HCT116 (cell line): ENCODE results near the gene STAMBP. TPM values are rescaled to one million over a fixed set of nuclear protein-coding genes. Genes with fewer than 3 reads are reported as not detected.

Experiments
- ATAC-seq: fragments of 200-7000 bp; cut with Tn5 transposase; 2 replicates; pipeline ENCODE4 v1.9.1; 2020; ENCODE audit warnings: mild to moderate bottlenecking, moderate library complexity
- Bru-seq: library from RNA; stranded (reverse); fragments of 400-500 nt; gene quantifications from one replicate; lab custom pipeline; 2021; lab: Mats Ljungman, UMichigan
- BruChase-seq, 2 experiments: library from RNA; stranded (reverse); fragments of 400-500 nt; gene quantifications; one replicate each; lab custom pipeline; 2021; lab: Mats Ljungman, UMichigan
- BruUV-seq: library from RNA; stranded (reverse); fragments of 400-500 nt; replicated peaks from 2 replicates; lab custom pipeline; 2021; lab: Mats Ljungman, UMichigan
- CTCF ChIA-PET: fragments of 300-600 bp; sonication (Branson Sonifier 250); formaldehyde crosslinking; loops from one replicate; lab custom pipeline; 2021; ENCODE audit warnings: antibody characterized with exemption; lab: Charles Lee
- POLR2A ChIA-PET: fragments of 300-600, 350-600 bp; sonication (Branson Sonifier 250); formaldehyde crosslinking; loops from one replicate; lab custom pipeline; 2021; ENCODE audit warnings: antibody characterized with exemption; lab: Charles Lee
- RAD21 ChIA-PET, 2 experiments: fragments of 300-600 bp; sonication (Branson Sonifier 250); formaldehyde crosslinking; loops; one replicate each; lab custom pipeline; 2023; ENCODE audit warnings: low total read pairs in 2 of 2; ENCODE audit not compliant: uncharacterized antibody in 2 of 2, unreplicated experiment in 2 of 2, low non-redundant PET in 1 of 2; lab: Charles Lee
- DNase-seq: peaks from one replicate; pipeline ENCODE4 v3.0.0-alpha.2; 2010; ENCODE audit warnings: low read depth, low spot score
- H2AFZ ChIP-seq: fragments of 200-600 bp; shearing (Covaris generic), sonication (generic); 2 replicates; pipeline ENCODE4 v1.6.1; 2017; ENCODE audit warnings: low read depth, mixed run types, mixed read lengths, antibody characterized with exemption, low read length; ENCODE audit not compliant: poor library complexity, severe bottlenecking
- H3K27ac ChIP-seq: 2 replicates; pipeline ENCODE4 v1.5.1; 2012; ENCODE audit warnings: low read depth, low read length
- H3K27me3 ChIP-seq: fragments of 200-600 bp; sonication (generic); 2 replicates; pipeline ENCODE4 v1.6.1; 2016; ENCODE audit warnings: mixed run types, low read length, mixed read lengths; ENCODE audit not compliant: insufficient read depth
- H3K36me3 ChIP-seq, 2 experiments: fragments of 200-500 bp in 1 of 2; fragments of 200-600 bp in 1 of 2; sonication (Bioruptor generic) in 1 of 2; sonication (generic) in 1 of 2; 2 replicates each; pipeline versions ENCODE4 v1.5.1 to v1.6.1; 2014 to 2016; ENCODE audit warnings: low read length in 2 of 2, inconsistent platforms in 1 of 2, mixed read lengths in 1 of 2, mixed run types in 1 of 2; ENCODE audit not compliant: insufficient read depth in 2 of 2, control insufficient read depth in 1 of 2
- H3K4me1 ChIP-seq, 2 experiments: fragments of 200-600 bp in 1 of 2; sonication (generic) in 1 of 2; 2 replicates each; pipeline versions ENCODE4 v1.5.1 to v1.6.1; 2012 to 2017; ENCODE audit warnings: low read length in 2 of 2, inconsistent platforms in 1 of 2, mild to moderate bottlenecking in 1 of 2, mixed read lengths in 1 of 2, mixed run types in 1 of 2, moderate library complexity in 1 of 2; ENCODE audit not compliant: insufficient read depth in 2 of 2, control insufficient read depth in 1 of 2
- H3K4me2 ChIP-seq: fragments of 200-600 bp; sonication (generic); 2 replicates; pipeline ENCODE4 v1.6.1; 2017; ENCODE audit warnings: mixed run types, low read length, mixed read lengths
- H3K4me3 ChIP-seq, 2 experiments: fragments of 200-600 bp in 1 of 2; sonication (generic) in 1 of 2; replicated peaks in 1 of 2; 2 replicates each; pipeline ENCODE4 v1.5.1; 2011 to 2016; ENCODE audit warnings: low read length in 2 of 2, control low read depth in 1 of 2, low read depth in 1 of 2, mild to moderate bottlenecking in 1 of 2, mixed read lengths in 1 of 2, mixed run types in 1 of 2
- H3K79me2 ChIP-seq: fragments of 200-600 bp; sonication (generic); 2 replicates; pipeline ENCODE4 v1.6.1; 2017; ENCODE audit warnings: mild to moderate bottlenecking, mixed run types, low read length, moderate library complexity, mixed read lengths; ENCODE audit not compliant: insufficient read depth
- H3K9ac ChIP-seq: fragments of 200-600 bp; sonication (generic); 2 replicates; pipeline ENCODE4 v1.6.1; 2016; ENCODE audit warnings: low read length, mixed read lengths
- H3K9me2 ChIP-seq: fragments of 200-600 bp; sonication (generic), shearing (Covaris generic); 2 replicates; pipeline ENCODE4 v1.6.1; 2017; ENCODE audit warnings: mixed run types, mild to moderate bottlenecking, moderate library complexity; ENCODE audit not compliant: insufficient read depth
- H3K9me3 ChIP-seq, 2 experiments: fragments of 200-500 bp in 1 of 2; fragments of 200-600 bp in 1 of 2; sonication (Bioruptor generic) in 1 of 2; sonication (generic) in 1 of 2; 2 replicates each; pipeline ENCODE4 v1.6.1; 2014 to 2017; ENCODE audit warnings: low read length in 2 of 2, mixed read lengths in 2 of 2, inconsistent platforms in 1 of 2, low read depth in 1 of 2, mild to moderate bottlenecking in 1 of 2, mixed run types in 1 of 2, moderate library complexity in 1 of 2; ENCODE audit not compliant: control insufficient read depth in 1 of 2, insufficient read depth in 1 of 2
- H4K20me1 ChIP-seq: fragments of 200-600 bp; sonication (generic), shearing (Covaris generic); 2 replicates; pipeline ENCODE4 v1.6.1; 2017; ENCODE audit warnings: mixed run types, mild to moderate bottlenecking, moderate library complexity; ENCODE audit not compliant: insufficient read depth
- CBX3 ChIP-seq: IDR thresholded peaks from 2 replicates; pipeline ENCODE4 v1.6.1; 2012; ENCODE audit warnings: low read depth
- CEBPB ChIP-seq: IDR thresholded peaks from 2 replicates; pipeline ENCODE4 v1.6.1; 2012; ENCODE audit warnings: low read depth
- EGR1 ChIP-seq: IDR thresholded peaks from 2 replicates; pipeline ENCODE4 v1.6.1; 2012; ENCODE audit warnings: low read depth
- ELF1 ChIP-seq: IDR thresholded peaks from 2 replicates; pipeline ENCODE4 v1.6.1; 2012; ENCODE audit warnings: low read depth, borderline replicate concordance
- EZH2 ChIP-seq: fragments of 200-600 bp; sonication (generic); IDR thresholded peaks from 2 replicates; pipeline ENCODE4 v1.6.1; 2017; ENCODE audit warnings: antibody characterized with exemption, mixed run types
- FOSL1 ChIP-seq: IDR thresholded peaks from 2 replicates; pipeline ENCODE4 v1.6.1; 2012; ENCODE audit warnings: low read depth
- JUND ChIP-seq: IDR thresholded peaks from 2 replicates; pipeline ENCODE4 v1.6.1; 2012
- POLR2A ChIP-seq: IDR thresholded peaks from 2 replicates; pipeline ENCODE4 v1.7.0; 2011; ENCODE audit warnings: borderline replicate concordance; ENCODE audit not compliant: insufficient read depth, insufficient read length; ENCODE audit errors: extremely low read depth
- POLR2AphosphoS5 ChIP-seq: IDR thresholded peaks from 2 replicates; pipeline ENCODE4 v1.6.1; 2011; ENCODE audit warnings: mild to moderate bottlenecking, low read depth, low read length, moderate library complexity
- RAD21 ChIP-seq: IDR thresholded peaks from 2 replicates; pipeline ENCODE4 v1.6.1; 2012; ENCODE audit warnings: low read depth, mild to moderate bottlenecking
- SIN3A ChIP-seq: IDR thresholded peaks from 2 replicates; pipeline ENCODE4 v1.6.1; 2012; ENCODE audit warnings: low read depth
- SP1 ChIP-seq: IDR thresholded peaks from 2 replicates; pipeline ENCODE4 v1.6.1; 2012; ENCODE audit warnings: low read depth
- SRF ChIP-seq: IDR thresholded peaks from 2 replicates; pipeline ENCODE4 v1.6.1; 2012; ENCODE audit warnings: low read depth
- TCF7L2 ChIP-seq: IDR thresholded peaks from 2 replicates; pipeline ENCODE4 v1.7.0; 2011; ENCODE audit warnings: borderline replicate concordance, inconsistent platforms; ENCODE audit not compliant: insufficient read depth, insufficient read length; ENCODE audit errors: extremely low read depth
- YY1 ChIP-seq: IDR thresholded peaks from 2 replicates; pipeline ENCODE4 v1.6.1; 2011; ENCODE audit warnings: low read length, low read depth, moderate library complexity, mild to moderate bottlenecking; ENCODE audit not compliant: insufficient replicate concordance; ENCODE audit errors: extremely low read depth
- ZFX ChIP-seq: fragments of 450-650 bp; IDR thresholded peaks from 2 replicates; pipeline ENCODE4 v1.6.1; 2017
- ZNF274 ChIP-seq: fragments of 200-500 bp; sonication (Bioruptor generic); IDR thresholded peaks from 2 replicates; pipeline ENCODE4 v1.6.1; 2014; ENCODE audit warnings: mild to moderate bottlenecking, low read depth, low read length, inconsistent platforms
- intact Hi-C: fragments of 100-400 bp; cut with micrococcal nuclease; formaldehyde crosslinking; loops from 2 replicates; pipeline ENCODE4 v1.10.0; 2022
- long read RNA-seq: library from polyadenylated mRNA; unstranded; transcript quantifications from one replicate; pipeline ENCODE4 v2.0.0, GENCODE V29; 2021; ENCODE audit not compliant: unreplicated experiment
- polyA plus RNA-seq: library from polyadenylated mRNA; unstranded; fragments of >200 nt; gene quantifications from 2 replicates; pipeline ENCODE4 v1.2.1, GENCODE V29; 2012; ENCODE audit warnings: missing spikeins
- total RNA-seq: library from RNA; stranded (reverse); gene quantifications from one replicate; pipeline ENCODE4 v1.2.1, GENCODE V29; 2021; ENCODE audit not compliant: unreplicated experiment
- TF ChIP-seq, protein P1 (sequence below): IDR thresholded peaks from 2 replicates; pipeline ENCODE4 v1.6.1; 2012
- TF ChIP-seq, protein P2 (sequence below), 3 experiments: fragments of 200-600 bp in 1 of 3; sonication (generic) in 1 of 3; IDR thresholded peaks in 2 of 3; conservative IDR thresholded peaks in 1 of 3; 2 replicates each; pipeline ENCODE4 v1.5.1; 2012 to 2017; ENCODE audit warnings: low read depth in 2 of 3, low read length in 2 of 3, antibody characterized with exemption in 1 of 3, borderline replicate concordance in 1 of 3, control low read depth in 1 of 3, mild to moderate bottlenecking in 1 of 3, mixed read lengths in 1 of 3, mixed run types in 1 of 3, moderate library complexity in 1 of 3; ENCODE audit not compliant: insufficient read depth in 1 of 3
- TF ChIP-seq, protein P3 (sequence below): IDR thresholded peaks from 2 replicates; pipeline ENCODE4 v1.6.1; 2011; ENCODE audit warnings: mild to moderate bottlenecking, low read length, moderate library complexity; ENCODE audit not compliant: insufficient replicate concordance; ENCODE audit errors: extremely low read depth
- TF ChIP-seq, protein P4 (sequence below): IDR thresholded peaks from 2 replicates; pipeline ENCODE4 v1.6.1; 2012

Gene STAMBP
- total RNA-seq = 45.2 TPM
- 32.8 and 39.5 TPM in 2 replicates for polyA plus RNA-seq
- percentile 81 among the genes with signal in this experiment for Bru-seq, nascent RNA
- BruChase-seq, experiment 1, labeled RNA remaining after a 6-hour chase = percentile 89 among the genes with signal in this experiment
- percentile 83 among the genes with signal in this experiment for BruChase-seq, experiment 2, labeled RNA remaining after a 2-hour chase
- long read RNA-seq, full-length matches to known transcripts = 30 of 69 reads
- long read RNA-seq, partial matches to known transcripts = 13 of 69 reads
- long read RNA-seq, other reads (novel, unspliced or antisense) = 26 of 69 reads

DNA sequence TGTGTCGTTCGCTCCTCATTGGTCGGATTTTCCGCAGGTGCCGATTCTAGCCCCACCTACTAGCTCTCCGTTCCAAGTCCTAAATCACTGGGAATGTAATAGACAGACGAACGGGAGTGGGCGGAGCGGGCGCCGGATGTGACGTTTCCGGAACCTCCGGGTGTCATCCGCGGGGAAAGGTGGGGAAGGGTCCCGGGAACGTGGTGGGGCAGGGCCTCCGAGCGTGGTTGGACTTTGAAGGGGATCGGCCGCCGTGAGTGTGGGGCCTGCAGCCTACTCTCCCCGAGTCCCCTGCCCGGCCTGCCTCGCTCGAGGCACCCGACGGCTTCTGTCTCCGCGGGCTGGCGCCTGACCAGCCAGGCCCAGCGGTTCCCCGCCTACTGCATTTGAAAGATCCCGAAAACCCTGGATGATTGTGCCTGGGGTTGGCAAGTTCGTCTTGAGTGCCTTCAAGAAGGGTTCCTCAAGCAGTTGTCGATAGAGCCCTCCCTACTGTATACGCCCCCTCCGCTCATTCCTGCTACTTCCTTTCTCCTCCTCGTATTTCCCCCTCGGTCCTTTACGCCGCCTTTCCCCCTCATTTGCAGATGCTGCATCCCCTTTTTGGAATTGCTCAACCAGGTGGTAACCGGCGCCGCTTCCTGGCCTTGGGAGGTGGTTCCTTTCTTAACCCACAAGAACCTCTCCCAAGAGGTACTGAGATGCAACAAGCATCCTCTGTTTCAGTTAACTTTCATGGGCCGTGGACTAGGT, at the start of gene STAMBP:
Gene STAMBP (plus strand): TSS at position 144 of the 753 bp plus-strand sequence. CDS start 1,896 bp downstream, outside the sequence.
- ATAC-seq (peak; percentile 92), DNase-seq (peak; percentile 95)
- Histone ChIP-seq H3K36me3 (peaks cover 7 to 19% of the 10 kb centered on the region in 2 experiments; a peak in 3 of 4 replicates), H3K27ac (peak within 1 kb of the TSS; percentile 79), H3K4me2 (peak within 1 kb of the TSS; percentile 80), H3K9me2 (no peaks in the 10 kb centered on the region), H4K20me1 (no peaks in the 10 kb centered on the region), H3K9ac (peak within 1 kb of the TSS; percentile 87), H3K79me2 (peaks cover 29% of the 10 kb centered on the region), H3K4me1 (peaks cover 11 to 32% of the 10 kb centered on the region in 2 experiments; a peak in 3 of 4 replicates), H3K4me3 (peak within 1 kb of the TSS; percentile 73 to 95), H2AFZ (peak within 1 kb of the TSS; percentile 89), H3K27me3 (no peaks in the 10 kb centered on the region), H3K9me3 (no peaks in the 10 kb centered on the region)
- intact Hi-C loops = no loop called here
- BruUV-seq = TSS peak; percentile 77
- RAD21 ChIA-PET = interaction anchor here (0.7 to 1.0 kb wide), 2 partner anchors 92 to 322 kb away, joined by 3 to 4 read pairs; partner anchors contain the start of gene TPRKB (in 1 of the 2)
- POLR2A ChIA-PET = interaction anchor here (0.8 to 1.5 kb wide), 5 partner anchors 92 to 370 kb away, joined by 3 to 5 read pairs (median 4); partner anchors contain the start of genes MTHFD2 and TPRKB
- CTCF ChIA-PET = interaction anchor here (0.7 to 2.8 kb wide), 9 partner anchors 9 to 506 kb away, joined by 3 to 14 read pairs (median 5); partner anchors contain the start of gene MOB1A
- TF ChIP-seq EZH2 (no peak), FOSL1 (no peak), TCF7L2 (no peak), CEBPB (no peak), JUND (no peak), ZFX (peak; percentile 87), SP1 (peak; percentile 70), RAD21 (no peak), ELF1 (peak; percentile 52), YY1 (peak; percentile 99), ZNF274 (no peak), CBX3 (no peak), EGR1 (peak; percentile 87), SRF (no peak), POLR2A (no peak), POLR2AphosphoS5 (peak; percentile 83), SIN3A (0 out of 2 replicates have a peak, but pooled peaks have one; percentile 51)
- TF ChIP-seq, protein P1, sequence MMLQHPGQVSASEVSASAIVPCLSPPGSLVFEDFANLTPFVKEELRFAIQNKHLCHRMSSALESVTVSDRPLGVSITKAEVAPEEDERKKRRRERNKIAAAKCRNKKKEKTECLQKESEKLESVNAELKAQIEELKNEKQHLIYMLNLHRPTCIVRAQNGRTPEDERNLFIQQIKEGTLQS = no peak
- TF ChIP-seq, protein P2, sequence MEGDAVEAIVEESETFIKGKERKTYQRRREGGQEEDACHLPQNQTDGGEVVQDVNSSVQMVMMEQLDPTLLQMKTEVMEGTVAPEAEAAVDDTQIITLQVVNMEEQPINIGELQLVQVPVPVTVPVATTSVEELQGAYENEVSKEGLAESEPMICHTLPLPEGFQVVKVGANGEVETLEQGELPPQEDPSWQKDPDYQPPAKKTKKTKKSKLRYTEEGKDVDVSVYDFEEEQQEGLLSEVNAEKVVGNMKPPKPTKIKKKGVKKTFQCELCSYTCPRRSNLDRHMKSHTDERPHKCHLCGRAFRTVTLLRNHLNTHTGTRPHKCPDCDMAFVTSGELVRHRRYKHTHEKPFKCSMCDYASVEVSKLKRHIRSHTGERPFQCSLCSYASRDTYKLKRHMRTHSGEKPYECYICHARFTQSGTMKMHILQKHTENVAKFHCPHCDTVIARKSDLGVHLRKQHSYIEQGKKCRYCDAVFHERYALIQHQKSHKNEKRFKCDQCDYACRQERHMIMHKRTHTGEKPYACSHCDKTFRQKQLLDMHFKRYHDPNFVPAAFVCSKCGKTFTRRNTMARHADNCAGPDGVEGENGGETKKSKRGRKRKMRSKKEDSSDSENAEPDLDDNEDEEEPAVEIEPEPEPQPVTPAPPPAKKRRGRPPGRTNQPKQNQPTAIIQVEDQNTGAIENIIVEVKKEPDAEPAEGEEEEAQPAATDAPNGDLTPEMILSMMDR (IDR thresholded peaks at IDR 0.05 in 2 of 3, conservative IDR thresholded peaks at IDR 0.05 in 1 of 3; ENCODE audit: borderline replicate concordance in 1 of 3, insufficient read depth in 1 of 3, low read depth in 2 of 3, low read length in 2 of 3) = no peak
- TF ChIP-seq, protein P3, sequence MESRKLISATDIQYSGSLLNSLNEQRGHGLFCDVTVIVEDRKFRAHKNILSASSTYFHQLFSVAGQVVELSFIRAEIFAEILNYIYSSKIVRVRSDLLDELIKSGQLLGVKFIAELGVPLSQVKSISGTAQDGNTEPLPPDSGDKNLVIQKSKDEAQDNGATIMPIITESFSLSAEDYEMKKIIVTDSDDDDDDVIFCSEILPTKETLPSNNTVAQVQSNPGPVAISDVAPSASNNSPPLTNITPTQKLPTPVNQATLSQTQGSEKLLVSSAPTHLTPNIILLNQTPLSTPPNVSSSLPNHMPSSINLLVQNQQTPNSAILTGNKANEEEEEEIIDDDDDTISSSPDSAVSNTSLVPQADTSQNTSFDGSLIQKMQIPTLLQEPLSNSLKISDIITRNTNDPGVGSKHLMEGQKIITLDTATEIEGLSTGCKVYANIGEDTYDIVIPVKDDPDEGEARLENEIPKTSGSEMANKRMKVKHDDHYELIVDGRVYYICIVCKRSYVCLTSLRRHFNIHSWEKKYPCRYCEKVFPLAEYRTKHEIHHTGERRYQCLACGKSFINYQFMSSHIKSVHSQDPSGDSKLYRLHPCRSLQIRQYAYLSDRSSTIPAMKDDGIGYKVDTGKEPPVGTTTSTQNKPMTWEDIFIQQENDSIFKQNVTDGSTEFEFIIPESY = no peak
- TF ChIP-seq, protein P4, sequence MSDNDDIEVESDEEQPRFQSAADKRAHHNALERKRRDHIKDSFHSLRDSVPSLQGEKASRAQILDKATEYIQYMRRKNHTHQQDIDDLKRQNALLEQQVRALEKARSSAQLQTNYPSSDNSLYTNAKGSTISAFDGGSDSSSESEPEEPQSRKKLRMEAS = peak; percentile 33; the same call in 1 of the 2 replicates
